Mammary epithelial cell (primary cell): Measurements from ENCODE around the gene SHB.

Experiments
- CTCF ChIP-seq, 2 donors: IDR thresholded peaks in 1 of 2; conservative IDR thresholded peaks in 1 of 2; 2 replicates each; pipeline ENCODE4 v1.5.1; 2011 to 2012; ENCODE audit warnings: inconsistent platforms in 2 of 2, low read length in 2 of 2, mild to moderate bottlenecking in 2 of 2, control low read depth in 1 of 2, low read depth in 1 of 2; ENCODE audit not compliant: insufficient read depth in 1 of 2; ENCODE audit errors: extremely low read depth in 1 of 2
- EZH2 ChIP-seq: IDR thresholded peaks from 2 replicates; pipeline ENCODE4 v1.6.1; 2012; ENCODE audit warnings: low read length, inconsistent platforms, borderline replicate concordance

DNA sequence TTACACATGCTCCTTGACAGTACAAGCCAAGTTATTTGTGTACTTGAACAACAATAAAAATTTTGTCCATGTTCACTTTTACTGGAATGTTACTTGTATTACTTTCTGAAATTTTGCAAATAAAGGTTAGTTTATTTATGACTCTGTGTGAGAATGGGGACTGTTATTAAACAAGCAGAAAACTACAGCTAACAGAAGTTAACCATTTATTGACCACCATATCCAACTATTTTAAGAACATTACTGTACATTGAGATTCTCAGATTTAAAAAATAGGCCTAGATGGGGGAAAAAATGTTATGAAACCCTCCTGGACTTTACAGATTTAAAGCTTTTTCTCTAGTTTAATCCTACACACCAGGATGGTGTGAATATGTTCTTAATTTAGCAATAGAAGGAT is 166.9 kb downstream of the SHB start:
- TF ChIP-seq CTCF (conservative IDR thresholded peaks at IDR 0.05 in 1 of 2, IDR thresholded peaks at IDR 0.05 in 1 of 2; ENCODE audit: extremely low read depth in 1 of 2, insufficient read depth in 1 of 2, low read depth in 1 of 2, low read length in 2 of 2) (no peak), EZH2 (no peak)
